OCI-LY3 (cell line): ENCODE results near the gene SMYD3.

Experiments
- CTCF ChIP-seq: fragments of 200-600, 300-600 bp; sonication (generic); IDR thresholded peaks from 2 replicates; pipeline ENCODE4 v1.5.1; 2014; ENCODE audit warnings: antibody characterized with exemption, low read length, low read depth
- EZH2phosphoT487 ChIP-seq: fragments of 200-600 bp; shearing (Covaris generic); IDR thresholded peaks from 2 replicates; pipeline ENCODE4 v1.6.1; 2018; ENCODE audit warnings: antibody characterized with exemption, mixed run types, low read depth

GRCh38 chr1:246515390-246516005, 8.4 kb upstream of the SMYD3 start:
- TF ChIP-seq EZH2phosphoT487 = no peak
- TF ChIP-seq CTCF = no peak
